NCI-H2107 treated with DMSO at 0.1 percent for 48 hours (cell line): ENCODE data around the gene ADISSP.

Experiments
- DNase-seq: peaks from one replicate; lab custom pipeline; 2025; ENCODE audit not compliant: unreplicated experiment; lab: John Stamatoyannopoulos, UW

Gene ADISSP

DNA sequence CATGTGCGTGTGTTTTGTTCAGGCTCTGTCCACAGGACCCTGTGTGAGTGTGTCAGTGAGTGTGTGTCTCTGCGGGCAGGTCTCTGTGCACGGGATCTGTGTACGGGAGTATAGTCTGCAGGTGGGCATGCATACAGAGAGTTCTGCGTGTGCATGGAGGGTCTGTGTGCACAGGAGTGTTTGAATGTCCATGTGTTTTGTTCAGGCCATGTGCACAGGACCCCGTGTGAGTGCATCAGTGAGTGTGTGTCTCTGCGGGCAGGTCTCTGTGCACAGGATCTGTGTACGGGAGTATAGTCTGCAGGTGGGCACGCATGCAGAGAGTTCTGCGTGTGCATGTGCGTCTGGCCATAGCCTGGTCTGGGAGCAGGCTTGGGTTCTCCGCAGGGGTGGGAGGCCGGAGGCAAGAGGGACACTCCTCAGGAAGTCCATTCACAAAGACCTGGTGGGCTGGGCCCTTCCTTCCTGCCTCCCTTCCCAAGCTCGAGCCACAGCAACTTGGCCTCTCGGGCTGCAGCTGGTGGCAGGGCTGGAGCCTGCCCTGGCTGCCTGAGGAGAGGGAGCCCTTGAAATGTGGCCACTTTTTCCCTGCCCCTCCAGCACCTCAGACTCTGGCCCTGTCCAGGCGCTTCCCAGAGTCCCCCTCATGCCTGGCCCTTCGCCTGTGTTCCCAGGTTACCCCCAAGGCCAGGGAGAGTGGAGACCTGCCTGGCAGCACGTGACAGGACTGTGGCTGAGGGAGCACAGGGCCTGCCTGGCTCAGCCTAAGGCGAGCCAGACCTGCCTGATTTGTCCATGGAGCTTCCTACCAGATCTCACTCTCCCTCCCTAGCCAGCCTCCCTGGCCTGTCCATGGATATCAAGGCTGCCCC, 28.3 kb downstream of the ADISSP start:
- DNase-seq = no peak

GRCh38 chr20:3738111-3739053, 29.2 kb downstream of the ADISSP start:
- DNase-seq = no peak

DNA sequence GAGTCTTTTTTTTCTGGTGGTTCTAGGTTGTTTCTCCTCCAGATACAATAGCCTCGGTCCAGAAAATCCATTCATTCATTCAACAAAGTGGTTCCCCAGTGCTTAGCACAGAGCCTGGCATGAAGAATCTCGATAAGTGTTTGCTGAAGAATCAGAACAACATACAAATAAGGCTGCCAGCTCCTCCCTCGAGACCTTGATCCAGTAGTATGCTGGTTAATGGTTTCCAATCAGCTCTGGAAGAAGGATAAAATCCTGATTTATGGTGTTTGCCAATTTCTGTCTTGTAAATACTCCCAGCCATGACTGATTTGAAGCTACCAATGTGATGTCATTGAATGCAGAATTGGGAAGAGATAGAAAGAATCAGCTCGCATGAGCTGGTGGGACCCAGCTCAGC, 31.8 kb downstream of the ADISSP start:
- DNase-seq = no peak

- DNase-seq = no peak
Observed at GRCh38 chr20:3734111-3734843, 33.3 kb downstream of the ADISSP start.

- no peak for DNase-seq
Observed at GRCh38 chr20:3733119-3733995, 34.2 kb downstream of the ADISSP start.

DNA sequence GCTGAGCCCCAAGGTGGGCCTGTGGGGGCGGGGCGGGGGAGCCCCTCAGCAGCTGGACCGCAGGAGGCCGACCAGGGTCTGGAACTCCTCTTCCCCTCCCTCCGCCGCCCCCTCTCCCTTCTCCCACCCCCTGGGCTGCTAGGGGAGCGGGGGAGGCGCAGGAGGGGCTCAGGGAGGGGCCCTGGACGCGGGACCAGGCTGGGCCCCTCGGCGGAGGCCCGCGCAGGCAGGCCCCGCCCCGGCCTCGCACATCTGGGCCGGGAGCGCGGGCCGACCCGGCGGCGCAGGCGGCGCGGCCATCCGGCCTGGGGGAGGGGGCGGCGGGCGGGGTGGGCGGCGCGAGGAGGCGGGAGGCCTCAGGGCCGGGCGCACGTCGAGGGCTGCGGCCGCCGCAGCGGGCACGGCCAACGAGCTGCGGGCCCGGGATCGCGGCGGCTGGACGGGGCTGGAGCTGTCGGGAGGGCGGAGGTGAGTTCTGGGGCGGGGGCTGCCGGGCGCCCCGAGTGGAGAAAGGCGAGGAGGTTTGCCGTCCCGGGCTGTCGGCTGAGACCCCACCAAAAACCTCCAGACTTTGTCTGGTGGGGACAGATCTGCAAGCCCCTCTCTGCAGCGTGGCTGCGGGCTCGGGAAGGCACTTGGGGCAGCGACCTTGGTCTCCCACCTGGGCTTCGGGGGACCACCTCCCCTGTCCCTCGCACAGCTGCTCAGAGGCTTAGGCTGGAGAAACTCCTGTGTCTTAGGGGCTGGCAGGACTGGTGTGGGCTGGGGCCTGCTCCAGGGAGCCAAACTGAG, 35.0 kb downstream of the ADISSP start, which contains the start of gene HSPA12B:
TSS of gene HSPA12B (plus strand) at position 359 of the 792 bp plus-strand sequence. CDS start 5,990 bp downstream, outside the sequence.
- DNase-seq = no peak

GRCh38 chr20:3731944-3732326, 35.6 kb downstream of the ADISSP start:
- DNase-seq = no peak

DNA sequence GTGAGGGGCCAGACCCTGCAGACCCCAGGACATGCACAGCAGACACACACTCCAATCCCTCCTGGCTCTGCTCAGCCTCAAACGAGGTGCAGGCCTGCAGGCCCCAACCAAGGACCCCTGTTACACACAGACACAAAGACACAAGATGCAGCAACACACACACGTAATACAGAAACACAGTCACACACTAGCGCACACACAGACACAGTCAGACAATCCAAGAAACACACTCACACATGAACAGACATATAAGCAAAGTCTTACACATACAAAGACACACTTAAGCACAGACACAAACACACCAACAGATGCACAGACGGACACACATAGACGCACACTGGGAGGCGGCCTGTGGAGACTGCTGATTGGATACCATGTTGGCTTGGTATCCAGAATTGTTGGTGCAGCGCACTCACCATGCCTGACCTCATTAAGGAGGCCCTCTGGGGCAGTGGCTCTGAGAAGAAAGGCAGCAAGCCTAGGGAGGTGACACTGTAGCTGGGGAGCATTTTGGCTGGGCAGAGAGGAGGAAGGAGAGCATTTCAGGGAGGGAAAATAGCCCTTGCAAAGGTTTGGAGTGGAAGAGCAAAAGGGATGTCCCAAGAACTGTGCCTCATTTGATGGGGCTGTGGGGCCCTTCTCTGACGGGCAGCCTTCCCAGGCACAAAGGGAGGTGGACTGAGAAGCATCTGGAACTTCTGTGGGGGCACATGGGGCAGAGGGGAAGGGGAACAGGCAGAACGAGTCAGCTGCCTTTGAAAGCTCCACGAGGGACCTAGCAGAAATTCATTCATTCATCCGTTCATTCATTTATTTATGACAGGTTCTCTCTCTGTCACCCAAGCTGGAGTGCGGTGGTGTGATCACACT, 36.5 kb downstream of the ADISSP start:
- DNase-seq = no peak

GRCh38 chr20:3729811-3730540, 37.6 kb downstream of the ADISSP start:
- no peak for DNase-seq

DNA sequence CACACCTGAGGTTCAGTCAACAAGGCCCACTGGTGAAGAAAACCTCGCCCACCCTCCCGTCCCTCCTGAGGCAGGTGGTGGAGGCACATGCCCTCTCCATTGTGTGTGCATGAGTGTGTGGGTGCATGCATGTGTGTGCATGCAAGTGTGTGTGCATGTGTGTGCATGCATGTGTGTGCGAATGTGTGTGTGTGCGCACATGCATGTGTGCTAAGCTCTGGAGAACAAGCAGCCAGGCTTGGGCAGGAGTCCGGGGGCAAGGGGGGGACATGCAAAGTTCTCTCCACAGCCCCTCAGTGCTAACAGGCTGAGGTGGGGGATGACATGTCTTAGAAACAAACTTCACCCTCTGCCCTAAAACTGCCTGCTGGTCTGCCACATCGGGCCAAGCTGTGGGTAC, 38.2 kb downstream of the ADISSP start:
- DNase-seq = no peak

DNA sequence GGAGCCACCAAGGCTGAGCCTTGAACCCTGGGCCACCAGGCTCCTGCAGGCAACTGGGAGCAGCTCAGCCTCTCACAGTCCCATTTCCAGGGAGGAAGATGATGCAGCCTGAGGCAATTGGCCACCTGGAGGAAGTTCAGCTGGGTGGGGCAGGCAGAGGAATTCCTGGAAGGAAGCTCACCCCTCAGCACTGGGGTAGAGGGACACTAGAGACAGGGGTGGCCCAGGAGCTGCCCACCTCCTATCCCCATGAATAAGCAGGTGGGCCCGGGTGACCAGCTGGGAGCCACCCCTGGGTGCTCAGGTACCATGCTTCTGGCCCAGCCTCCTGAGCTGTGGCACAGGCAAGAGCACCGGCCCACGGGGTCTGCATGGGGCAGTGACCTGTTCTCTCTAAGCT, 38.7 kb downstream of the ADISSP start:
- DNase-seq = no peak

DNA sequence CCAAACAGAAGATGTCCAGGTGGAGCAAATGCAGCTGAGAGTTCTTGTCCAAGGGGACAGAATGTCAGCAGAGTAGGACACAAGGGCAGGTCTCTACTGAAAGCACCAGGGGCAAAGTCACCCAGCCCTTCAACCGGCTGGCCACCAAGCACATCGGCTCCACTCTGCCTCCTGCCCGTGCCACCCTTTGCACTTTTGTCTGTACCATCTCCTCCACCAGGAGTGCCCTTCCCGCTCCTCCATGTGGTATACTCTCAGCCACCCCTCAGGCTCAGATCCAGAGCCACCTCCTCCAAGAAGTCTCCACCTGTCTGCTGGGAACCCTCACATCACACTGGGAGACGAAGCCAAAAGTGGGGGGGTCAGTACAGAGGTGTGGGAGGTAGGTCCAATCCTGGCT, 39.2 kb downstream of the ADISSP start:
- no peak for DNase-seq

DNA sequence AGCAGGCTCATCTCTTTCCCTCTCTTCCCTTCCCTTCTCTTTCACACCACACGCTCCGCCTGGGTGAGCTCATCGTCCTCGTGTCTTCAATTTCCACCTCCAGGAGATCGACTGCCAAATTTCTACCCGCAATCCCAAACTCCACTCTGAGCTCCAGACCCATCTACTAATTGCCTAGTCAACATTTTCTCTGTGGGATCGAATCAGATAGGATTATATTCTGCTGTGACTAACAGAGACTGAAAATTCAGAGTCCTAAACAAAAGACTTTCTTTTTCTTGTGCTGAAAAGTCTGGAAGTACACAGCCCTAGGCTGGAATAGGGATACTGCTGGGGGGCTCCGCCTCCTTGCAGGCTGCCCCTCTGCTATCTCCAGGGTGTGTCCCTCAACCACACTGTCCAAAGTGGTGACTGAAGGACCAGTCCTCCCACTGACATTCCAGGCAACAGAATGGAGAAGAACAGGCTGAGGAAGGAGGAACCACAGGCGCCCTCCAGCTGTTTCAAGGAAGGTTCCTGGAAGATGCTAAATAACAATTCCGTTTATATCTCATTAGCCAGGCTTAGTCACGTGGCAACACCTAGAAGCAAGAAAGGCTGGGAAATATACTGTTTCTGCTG, 40.0 kb downstream of the ADISSP start:
- DNase-seq = no peak

GRCh38 chr20:3724356-3724755, 43.2 kb downstream of the ADISSP start:
- DNase-seq = no peak

DNA sequence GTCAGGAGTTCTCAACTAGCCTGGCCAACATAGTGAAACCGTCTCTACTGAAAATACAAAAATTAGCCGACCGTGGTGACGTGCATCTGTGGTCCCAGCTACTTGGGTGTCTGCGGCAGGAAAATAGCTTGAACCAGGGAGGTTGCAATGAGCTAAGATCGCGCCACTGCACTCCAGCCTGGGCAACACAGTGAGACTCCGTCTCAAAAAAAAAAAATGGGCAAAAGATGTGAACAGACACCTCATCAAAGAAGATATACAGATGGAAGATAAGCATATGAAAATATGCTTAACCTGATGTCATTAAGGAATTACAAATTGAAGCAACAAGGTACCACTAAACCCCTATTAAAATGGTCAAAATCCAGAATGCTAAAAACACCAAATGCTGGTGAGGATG, 44.3 kb downstream of the ADISSP start:
- DNase-seq = no peak

DNA sequence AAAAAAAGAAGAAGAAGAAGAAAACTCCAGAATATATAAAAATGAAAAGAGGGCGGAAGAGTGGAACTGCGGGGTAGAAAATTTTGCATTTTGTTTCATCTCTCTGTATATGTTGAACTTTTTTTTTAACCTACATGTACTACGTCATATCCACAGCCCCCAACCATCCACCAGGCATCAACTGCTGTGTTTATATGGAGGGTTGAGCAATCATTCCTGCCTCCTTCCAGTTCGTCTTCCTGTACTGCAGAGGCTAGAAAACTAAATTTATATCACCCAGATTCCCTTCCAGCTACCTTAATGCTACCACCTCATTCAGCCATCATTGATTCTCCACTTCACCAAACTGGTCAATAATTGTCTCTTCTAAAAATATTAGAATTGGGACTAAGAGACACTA, 45.6 kb downstream of the ADISSP start:
- no peak for DNase-seq

GRCh38 chr20:3720626-3721025, 46.9 kb downstream of the ADISSP start:
- DNase-seq = no peak
